C4-2B (cell line): ENCODE data around the gene MINDY4B.

Experiments
- CTCF ChIP-seq: fragments of 450-650 bp; conservative IDR thresholded peaks from 2 replicates; pipeline ENCODE4 v1.5.1; 2017; ENCODE audit warnings: mild to moderate bottlenecking
- ZFX ChIP-seq: fragments of 450-650 bp; IDR thresholded peaks from 2 replicates; pipeline ENCODE4 v1.6.1; 2017

GRCh38 chr3:150922611-150923010 is 17.4 kb upstream of the MINDY4B start:
- no peak for TF ChIP-seq CTCF
- TF ChIP-seq ZFX: no peak
